Measurements from ENCODE around the gene ATRNL1. TPM values are rescaled to one million over a fixed set of nuclear protein-coding genes. Genes with fewer than 3 reads are reported as not detected.

ATRNL1 gene
- total RNA-seq, 1 experiment from 2014 or later = not detected

- BruUV-seq (replicated peaks) = no TSS peak
- intact Hi-C loops (cut with micrococcal nuclease) = no loop called here
- Histone ChIP-seq H3K36me3 (ENCODE audit: low read depth, low read length) (no peaks in the 10 kb centered on the region), H3K79me2 (ENCODE audit: low read length) (no peaks in the 10 kb centered on the region), H2AFZ (ENCODE audit: low read length) (no peak overlapping the region), H3K27me3 (ENCODE audit: low read length) (no peaks in the 10 kb centered on the region), H3K9me3 (ENCODE audit: low read length) (no peaks in the 10 kb centered on the region), H3K4me2 (ENCODE audit: low read length) (no peak overlapping the region), H3K4me3 (ENCODE audit: low read length) (no peak overlapping the region), H3K27ac (ENCODE audit: low read length) (no peak overlapping the region), H3K9me2 (replicated peaks; ENCODE audit: low read length) (no peaks in the 10 kb centered on the region), H3K4me1 (ENCODE audit: insufficient read depth, low read length) (no peaks in the 10 kb centered on the region), H3F3A (ENCODE audit: low read length, unreplicated experiment) (no peaks in the 10 kb centered on the region), H4K20me1 (ENCODE audit: low read length) (no peaks in the 10 kb centered on the region), H3K9ac (ENCODE audit: low read length) (no peak overlapping the region)
- ChIA-PET CTCF (no interaction called here), POLR2A (ENCODE audit: unreplicated experiment) (no interaction called here)
- ATAC-seq = no peak
- TF ChIP-seq EZH2 (IDR thresholded peaks at IDR 0.05; ENCODE audit: low read length, unreplicated experiment) (no peak), EZH2phosphoT487 (IDR thresholded peaks at IDR 0.05; ENCODE audit: borderline replicate concordance, low read length) (no peak)
- TF ChIP-seq, protein P1, sequence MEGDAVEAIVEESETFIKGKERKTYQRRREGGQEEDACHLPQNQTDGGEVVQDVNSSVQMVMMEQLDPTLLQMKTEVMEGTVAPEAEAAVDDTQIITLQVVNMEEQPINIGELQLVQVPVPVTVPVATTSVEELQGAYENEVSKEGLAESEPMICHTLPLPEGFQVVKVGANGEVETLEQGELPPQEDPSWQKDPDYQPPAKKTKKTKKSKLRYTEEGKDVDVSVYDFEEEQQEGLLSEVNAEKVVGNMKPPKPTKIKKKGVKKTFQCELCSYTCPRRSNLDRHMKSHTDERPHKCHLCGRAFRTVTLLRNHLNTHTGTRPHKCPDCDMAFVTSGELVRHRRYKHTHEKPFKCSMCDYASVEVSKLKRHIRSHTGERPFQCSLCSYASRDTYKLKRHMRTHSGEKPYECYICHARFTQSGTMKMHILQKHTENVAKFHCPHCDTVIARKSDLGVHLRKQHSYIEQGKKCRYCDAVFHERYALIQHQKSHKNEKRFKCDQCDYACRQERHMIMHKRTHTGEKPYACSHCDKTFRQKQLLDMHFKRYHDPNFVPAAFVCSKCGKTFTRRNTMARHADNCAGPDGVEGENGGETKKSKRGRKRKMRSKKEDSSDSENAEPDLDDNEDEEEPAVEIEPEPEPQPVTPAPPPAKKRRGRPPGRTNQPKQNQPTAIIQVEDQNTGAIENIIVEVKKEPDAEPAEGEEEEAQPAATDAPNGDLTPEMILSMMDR (conservative IDR thresholded peaks at IDR 0.05; ENCODE audit: low read depth, low read length) = no peak
- no peak for DNase-seq
Observed at GRCh38 chr10:115992236-115992986, 899.2 kb downstream of the ATRNL1 start.

DNA sequence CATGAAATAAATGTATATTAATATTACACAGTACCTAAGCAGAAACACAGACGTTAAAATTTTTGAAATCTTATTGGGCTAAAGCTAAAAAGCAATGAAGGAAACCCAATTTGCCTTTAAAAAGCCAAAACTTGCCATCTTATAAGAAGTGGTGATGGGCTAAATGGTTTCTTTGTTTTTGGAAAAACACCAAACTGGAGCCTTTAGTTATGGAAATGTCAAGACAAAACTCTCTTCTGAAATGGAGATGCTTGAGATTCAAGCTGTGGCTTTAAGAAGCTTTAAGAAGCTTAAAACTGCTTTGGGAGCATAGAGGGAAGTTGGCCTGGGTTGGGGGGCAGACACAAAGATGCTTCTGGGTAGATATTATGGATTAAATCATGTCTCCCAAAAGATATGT, 902.9 kb downstream of the ATRNL1 start:
- H3K4me2 ChIP-seq (ENCODE audit: low read length) = no peak overlapping the region
- no peaks in the 10 kb centered on the region for H4K20me1 ChIP-seq (ENCODE audit: low read length)
- intact Hi-C loops (cut with micrococcal nuclease) = no loop called here
- 0 out of 2 replicates have a peak, but pooled peaks cover 4% of the 10 kb centered on the region for H3K27me3 ChIP-seq (ENCODE audit: low read length)
- no peaks in the 10 kb centered on the region for H3K36me3 ChIP-seq (ENCODE audit: low read depth, low read length)
- H3K9me2 ChIP-seq (replicated peaks; ENCODE audit: low read length) = no peaks in the 10 kb centered on the region
- H3F3A ChIP-seq (ENCODE audit: low read length, unreplicated experiment) = no peaks in the 10 kb centered on the region
- ChIA-PET CTCF (no interaction called here), POLR2A (ENCODE audit: unreplicated experiment) (no interaction called here)
- H3K27ac ChIP-seq (ENCODE audit: low read length) = no peak overlapping the region
- H3K4me1 ChIP-seq (ENCODE audit: insufficient read depth, low read length) = no peaks in the 10 kb centered on the region
- DNase-seq = no peak
- ATAC-seq = no peak
- TF ChIP-seq, protein P1 (conservative IDR thresholded peaks at IDR 0.05; ENCODE audit: low read depth, low read length) = no peak
- TF ChIP-seq EZH2 (IDR thresholded peaks at IDR 0.05; ENCODE audit: low read length, unreplicated experiment) = no peak
- no peak for TF ChIP-seq EZH2phosphoT487 (IDR thresholded peaks at IDR 0.05; ENCODE audit: borderline replicate concordance, low read length)
- H3K79me2 ChIP-seq (ENCODE audit: low read length) = no peaks in the 10 kb centered on the region
- no peaks in the 10 kb centered on the region for H3K9me3 ChIP-seq (ENCODE audit: low read length)
- BruUV-seq (replicated peaks) = no TSS peak
- H3K9ac ChIP-seq (ENCODE audit: low read length) = no peak overlapping the region
- no peak overlapping the region for H2AFZ ChIP-seq (ENCODE audit: low read length)
- no peak overlapping the region for H3K4me3 ChIP-seq (ENCODE audit: low read length)

DNA sequence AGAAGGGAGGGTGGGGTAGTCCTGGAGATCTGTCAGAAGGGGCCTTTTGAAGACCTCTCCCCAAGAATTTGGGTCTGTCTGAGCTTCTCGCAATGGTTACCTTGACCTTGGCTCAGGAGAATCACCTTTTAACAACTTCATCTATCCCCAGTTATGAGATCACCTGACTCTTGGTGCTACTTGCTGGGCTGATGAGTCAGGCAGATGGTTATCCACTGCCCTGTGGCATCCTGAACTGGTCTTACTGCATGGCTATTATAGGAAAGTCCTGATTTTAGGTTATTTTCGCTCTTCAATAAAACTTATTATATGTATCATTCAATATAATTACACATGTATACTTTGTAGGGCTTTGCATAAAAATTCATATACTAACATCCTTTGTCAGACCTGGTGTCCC, 905.1 kb downstream of the ATRNL1 start:
- H4K20me1 ChIP-seq (ENCODE audit: low read length) = no peaks in the 10 kb centered on the region

More for the DNA sequence above, 905.1 kb downstream of the ATRNL1 start:
- Histone ChIP-seq H3K27me3 (ENCODE audit: low read length) (0 out of 2 replicates have a peak, but pooled peaks cover 4% of the 10 kb centered on the region), H3K9ac (ENCODE audit: low read length) (no peak overlapping the region), H3K79me2 (ENCODE audit: low read length) (no peaks in the 10 kb centered on the region), H3F3A (ENCODE audit: low read length, unreplicated experiment) (no peaks in the 10 kb centered on the region), H3K9me3 (ENCODE audit: low read length) (no peaks in the 10 kb centered on the region), H3K36me3 (ENCODE audit: low read depth, low read length) (no peaks in the 10 kb centered on the region), H3K4me2 (ENCODE audit: low read length) (no peak overlapping the region), H2AFZ (ENCODE audit: low read length) (no peak overlapping the region), H3K9me2 (replicated peaks; ENCODE audit: low read length) (no peaks in the 10 kb centered on the region), H3K4me1 (ENCODE audit: insufficient read depth, low read length) (no peaks in the 10 kb centered on the region), H3K4me3 (ENCODE audit: low read length) (no peak overlapping the region), H3K27ac (ENCODE audit: low read length) (no peak overlapping the region)
- no peak for DNase-seq
- ATAC-seq = no peak
- ChIA-PET CTCF (no interaction called here), POLR2A (ENCODE audit: unreplicated experiment) (no interaction called here)
- no TSS peak for BruUV-seq (replicated peaks)
- intact Hi-C loops (cut with micrococcal nuclease) = no loop called here
- TF ChIP-seq, protein P1 (conservative IDR thresholded peaks at IDR 0.05; ENCODE audit: low read depth, low read length) = no peak
